Colon (tissue), 2 donors: ENCODE measurements around the gene FAM156A.
"Not testable (repeated sequence)": the region's sequence is repeated elsewhere in the genome, so short reads cannot be mapped to it uniquely, and the experiment has no call there.

Source experiments
- FAIRE-seq: peaks from 2 replicates; lab custom pipeline; 2012; peaks lifted over from hg19 to GRCh38; lab: Jason Lieb, UNC
- donor health status: control.
- donor health status: control.

FAM156A gene

GRCh38 chrX:52966993-52967738, 8.8 kb upstream of the FAM156A start:
- not testable (repeated sequence) for FAIRE-seq

DNA sequence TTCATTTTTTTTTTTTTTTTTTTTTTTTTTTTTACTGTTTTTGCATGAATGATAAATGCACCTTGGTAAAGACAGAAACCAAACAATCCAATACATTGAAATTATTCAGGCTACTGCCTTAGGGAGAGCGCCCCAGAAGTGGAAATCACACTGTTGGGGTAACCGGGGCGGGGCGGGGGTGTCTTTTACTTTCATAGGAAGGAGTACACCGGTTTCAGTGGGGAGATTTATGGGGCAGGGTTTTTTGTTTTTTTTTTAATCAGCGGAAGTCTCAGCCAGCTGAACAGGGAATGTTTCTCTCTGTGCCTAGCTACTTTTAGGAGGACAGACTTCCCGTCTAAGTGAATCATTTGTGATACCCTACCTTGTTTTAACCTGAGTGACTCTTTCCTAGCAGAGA, 643 bp upstream of the FAM156A start:
- not testable (repeated sequence) for FAIRE-seq

DNA sequence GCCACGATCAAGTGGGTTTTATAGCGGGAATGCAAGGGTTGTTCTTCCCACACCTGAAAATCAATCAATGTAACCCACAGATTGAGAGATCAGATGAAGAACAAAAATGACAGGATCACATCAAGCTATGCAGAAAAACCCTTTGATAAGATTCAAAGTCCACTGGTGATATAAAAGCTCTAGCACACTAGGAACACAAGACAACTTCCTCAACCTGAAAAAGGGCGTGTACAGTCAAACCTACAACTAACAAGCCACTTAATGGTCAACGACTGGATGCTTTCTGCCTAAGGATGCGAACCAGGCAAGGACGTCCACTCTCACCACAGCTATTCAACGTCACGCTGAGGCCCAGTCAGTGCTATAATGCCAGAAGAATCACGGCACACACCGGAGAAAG, 8.4 kb downstream of the FAM156A start:
- not testable (repeated sequence) for FAIRE-seq

DNA sequence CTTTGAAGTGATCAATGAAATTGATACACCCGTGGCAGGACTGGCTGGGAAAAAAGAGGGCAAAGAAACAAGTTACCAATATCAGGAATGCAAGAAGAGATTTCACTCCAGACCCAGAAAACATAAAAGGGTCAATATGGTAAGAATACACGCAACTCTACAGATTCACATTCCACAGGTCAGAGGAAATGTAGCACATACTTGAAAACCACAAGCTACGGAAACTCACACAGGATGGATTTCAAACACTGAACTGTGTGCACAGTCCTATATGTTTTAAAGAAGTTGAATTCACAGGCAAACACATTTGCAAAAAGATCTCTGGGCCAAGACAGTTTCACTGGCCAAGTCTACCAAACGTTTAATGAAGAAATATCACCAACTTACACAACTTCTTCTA, 9.0 kb downstream of the FAM156A start:
- not testable (repeated sequence) for FAIRE-seq

DNA sequence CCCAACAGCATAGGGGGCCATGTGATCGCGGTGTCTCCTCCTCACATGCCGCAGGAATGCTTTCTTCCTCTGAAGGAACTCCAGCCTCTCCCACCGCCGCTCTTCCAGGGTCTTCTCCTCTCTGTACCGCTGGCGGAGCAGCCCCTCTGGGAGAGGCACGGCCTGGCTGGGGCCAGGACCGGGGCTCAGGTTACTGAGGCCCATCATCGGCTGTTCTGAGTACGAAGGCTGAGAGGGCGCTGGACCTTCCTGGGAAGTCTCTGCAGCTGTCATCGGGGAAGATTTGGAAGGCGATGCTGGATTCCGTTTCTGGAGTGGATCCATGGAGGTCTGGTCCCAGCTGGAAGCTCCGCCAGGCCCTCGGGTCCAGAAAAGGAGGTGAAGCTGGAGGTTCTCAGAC, 10.1 kb downstream of the FAM156A start:
- FAIRE-seq = not testable (repeated sequence)

DNA sequence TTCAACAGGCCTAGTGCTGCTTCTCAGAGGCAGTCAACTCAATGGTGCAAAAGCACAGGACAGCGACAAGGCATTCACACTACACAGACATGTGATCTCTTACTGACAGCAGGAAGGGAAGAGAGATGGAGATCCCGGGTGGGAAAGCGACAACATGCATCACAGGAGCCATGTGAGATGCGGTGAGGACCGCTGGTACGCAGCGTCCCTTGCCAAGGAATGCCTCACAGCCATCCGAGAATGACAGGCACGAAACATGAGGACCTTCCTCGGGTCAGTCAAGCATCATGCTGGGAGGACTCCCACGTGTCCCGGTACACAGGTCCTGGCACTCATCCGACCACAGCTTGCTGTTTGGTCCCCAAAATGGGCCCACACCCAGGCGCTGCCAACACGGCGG, 10.8 kb downstream of the FAM156A start:
- FAIRE-seq = not testable (repeated sequence)

DNA sequence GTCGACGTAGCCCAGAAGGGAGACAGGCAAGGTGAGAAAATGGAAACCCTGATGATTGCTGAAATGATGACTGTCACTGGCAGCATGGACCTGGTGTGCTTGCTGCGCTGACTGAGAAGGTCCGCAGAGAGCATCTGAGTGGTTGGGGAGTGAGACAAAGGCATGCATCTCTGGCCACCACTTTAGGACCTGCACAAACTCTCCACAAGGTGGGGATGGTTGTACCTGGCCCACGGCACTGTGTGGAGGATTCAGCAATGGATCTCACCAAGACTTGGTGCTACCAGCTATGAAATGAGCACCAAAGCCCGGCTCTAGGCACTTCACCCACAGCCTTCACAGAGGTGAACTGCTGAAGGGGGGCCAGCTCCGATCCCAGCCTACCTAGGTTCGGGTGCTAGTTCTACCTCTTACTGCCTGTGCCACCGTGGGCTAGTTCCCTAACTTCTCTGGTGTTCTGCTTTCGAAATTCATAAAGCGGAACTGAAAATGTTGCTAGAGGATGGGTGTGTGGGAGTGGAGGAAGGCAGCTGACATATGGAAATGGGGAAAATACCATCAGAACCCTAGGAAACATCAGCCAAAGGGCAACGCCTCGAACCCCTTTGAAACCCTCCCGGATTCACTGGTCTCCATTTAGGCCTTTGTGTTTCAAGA, 12.4 kb downstream of the FAM156A start:
- FAIRE-seq = not testable (repeated sequence)

GRCh38 chrX:52941728-52942127, 16.6 kb downstream of the FAM156A start:
- FAIRE-seq = peak; percentile 57

- FAIRE-seq = not testable (repeated sequence)
Measured at GRCh38 chrX:52940704-52941103, 17.6 kb downstream of the FAM156A start.

DNA sequence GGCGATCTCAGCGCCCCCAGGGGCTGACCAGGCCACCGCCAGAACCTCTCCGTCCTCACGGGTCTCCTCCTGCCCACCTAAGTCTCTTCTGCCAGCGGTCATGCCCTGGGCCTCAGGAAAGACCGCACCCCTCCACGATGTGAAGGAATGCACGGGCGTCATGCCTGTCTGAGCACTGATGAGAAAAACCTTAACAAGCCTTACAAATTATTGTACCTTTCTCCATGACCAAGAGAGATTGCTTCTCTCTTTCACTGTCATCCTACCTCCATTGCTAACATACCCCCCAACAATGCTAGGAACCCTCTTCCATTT, 22.9 kb downstream of the FAM156A start:
- FAIRE-seq = not testable (repeated sequence)

GRCh38 chrX:52934704-52935469, 23.4 kb downstream of the FAM156A start:
- no peak for FAIRE-seq

- no peak for FAIRE-seq
Measured at GRCh38 chrX:52933976-52934703, 24.2 kb downstream of the FAM156A start.

- no peak for FAIRE-seq
Measured at GRCh38 chrX:52933213-52933612, 25.1 kb downstream of the FAM156A start.

DNA sequence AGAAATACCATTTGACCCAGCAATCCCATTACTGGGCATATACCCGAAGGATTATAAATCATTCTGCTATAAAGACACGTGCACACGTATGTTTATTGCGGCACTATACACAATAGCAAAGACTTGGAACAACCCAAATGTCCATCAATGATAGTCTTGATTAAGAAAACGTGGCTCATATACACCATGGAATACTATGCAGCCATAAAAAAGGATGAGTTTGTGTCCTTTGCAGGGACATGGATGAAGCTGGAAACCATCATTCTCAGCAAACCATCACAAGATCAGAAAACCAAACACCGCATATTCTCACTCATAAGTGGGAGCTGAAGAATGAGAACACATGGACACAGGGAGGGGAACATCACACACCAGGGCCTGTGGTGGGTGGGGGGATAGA, 28.1 kb downstream of the FAM156A start:
- not testable (repeated sequence) for FAIRE-seq

DNA sequence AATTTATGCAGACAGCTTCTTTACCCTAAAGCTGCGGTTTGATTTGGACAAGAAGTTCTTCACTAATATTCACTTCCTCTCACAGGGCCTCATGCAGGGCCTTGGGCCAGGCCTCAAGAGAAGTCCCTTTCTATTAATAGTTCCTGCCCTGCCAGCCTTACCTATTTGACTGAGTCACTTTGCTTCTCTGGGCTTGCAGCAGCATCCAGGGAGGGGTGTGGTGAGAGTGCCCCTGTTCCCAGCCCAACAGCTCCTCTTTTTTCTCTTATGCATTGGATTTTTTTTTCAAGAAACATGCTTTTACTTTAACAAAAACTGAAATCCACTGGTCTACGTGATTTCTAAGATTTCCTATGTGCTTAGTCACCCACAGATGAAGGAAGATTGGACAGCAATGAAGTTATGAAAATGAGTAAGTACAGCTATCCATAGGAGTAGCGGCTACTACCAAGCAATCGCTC, 34.5 kb downstream of the FAM156A start:
- FAIRE-seq = no peak

DNA sequence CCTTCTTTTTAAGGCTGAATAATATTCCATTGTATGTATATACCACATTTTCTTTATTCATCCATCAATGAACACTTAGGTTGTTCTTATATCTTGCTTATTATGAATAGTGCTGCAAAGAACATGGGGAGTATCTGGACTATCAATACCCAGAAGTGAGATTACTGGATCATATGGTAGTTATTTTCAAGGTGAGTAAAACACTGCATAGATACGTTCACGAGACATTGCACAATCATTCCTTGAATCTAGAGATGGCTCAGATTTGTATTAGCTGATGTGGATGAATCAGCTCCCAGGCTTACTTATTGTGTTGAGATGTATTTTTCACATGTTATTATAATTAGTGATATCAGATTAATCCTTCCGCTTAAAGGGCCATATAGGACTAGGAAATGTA, 43.6 kb downstream of the FAM156A start:
- FAIRE-seq = peak; percentile 94

- FAIRE-seq = not testable (repeated sequence)
Measured at GRCh38 chrX:52913681-52914080, 44.6 kb downstream of the FAM156A start.

DNA sequence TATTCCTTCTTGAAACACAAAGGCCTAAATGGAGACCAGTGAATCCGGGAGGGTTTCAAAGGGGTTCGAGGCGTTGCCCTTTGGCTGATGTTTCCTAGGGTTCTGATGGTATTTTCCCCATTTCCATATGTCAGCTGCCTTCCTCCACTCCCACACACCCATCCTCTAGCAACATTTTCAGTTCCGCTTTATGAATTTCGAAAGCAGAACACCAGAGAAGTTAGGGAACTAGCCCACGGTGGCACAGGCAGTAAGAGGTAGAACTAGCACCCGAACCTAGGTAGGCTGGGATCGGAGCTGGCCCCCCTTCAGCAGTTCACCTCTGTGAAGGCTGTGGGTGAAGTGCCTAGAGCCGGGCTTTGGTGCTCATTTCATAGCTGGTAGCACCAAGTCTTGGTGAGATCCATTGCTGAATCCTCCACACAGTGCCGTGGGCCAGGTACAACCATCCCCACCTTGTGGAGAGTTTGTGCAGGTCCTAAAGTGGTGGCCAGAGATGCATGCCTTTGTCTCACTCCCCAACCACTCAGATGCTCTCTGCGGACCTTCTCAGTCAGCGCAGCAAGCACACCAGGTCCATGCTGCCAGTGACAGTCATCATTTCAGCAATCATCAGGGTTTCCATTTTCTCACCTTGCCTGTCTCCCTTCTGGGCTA, 48.9 kb downstream of the FAM156A start:
- FAIRE-seq = not testable (repeated sequence)

GRCh38 chrX:52907900-52908299, 50.4 kb downstream of the FAM156A start:
- FAIRE-seq = not testable (repeated sequence)

DNA sequence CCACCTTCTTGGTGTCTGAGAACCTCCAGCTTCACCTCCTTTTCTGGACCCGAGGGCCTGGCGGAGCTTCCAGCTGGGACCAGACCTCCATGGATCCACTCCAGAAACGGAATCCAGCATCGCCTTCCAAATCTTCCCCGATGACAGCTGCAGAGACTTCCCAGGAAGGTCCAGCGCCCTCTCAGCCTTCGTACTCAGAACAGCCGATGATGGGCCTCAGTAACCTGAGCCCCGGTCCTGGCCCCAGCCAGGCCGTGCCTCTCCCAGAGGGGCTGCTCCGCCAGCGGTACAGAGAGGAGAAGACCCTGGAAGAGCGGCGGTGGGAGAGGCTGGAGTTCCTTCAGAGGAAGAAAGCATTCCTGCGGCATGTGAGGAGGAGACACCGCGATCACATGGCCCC, 51.2 kb downstream of the FAM156A start:
- not testable (repeated sequence) for FAIRE-seq

GRCh38 chrX:52906072-52906471, 52.2 kb downstream of the FAM156A start:
- peak; percentile 31 for FAIRE-seq

- FAIRE-seq = peak; percentile 10
Measured at GRCh38 chrX:52905531-52905930, 52.8 kb downstream of the FAM156A start.
